Right lobe of liver (tissue), 4 donors: ENCODE results near the gene ARL6IP5.

Experiments used
- POLR2A ChIP-seq: fragments of 450-650 bp; IDR thresholded peaks from one replicate; pipeline ENCODE4 v1.6.1; 2017; ENCODE audit warnings: antibody characterized with exemption, mild to moderate bottlenecking
- TF ChIP-seq, protein P1 (sequence below), 4 donors: fragments of 200-600 bp in 3 of 4; fragments of 450-650 bp in 1 of 4; IDR thresholded peaks; one replicate each; pipeline versions ENCODE4 v1.5.1 to v1.8.0; 2016 to 2022; ENCODE audit warnings: antibody characterized with exemption in 4 of 4, mild to moderate bottlenecking in 2 of 4
- donor health status: DM: no; HTN: no; CAD: no.
- donor health status: DM: no; HTN: no; CAD: no.
- donor health status: DM: no; HTN: yes; CAD: no.

GRCh38 chr3:69119681-69120080 lies 34.9 kb downstream of the ARL6IP5 start:
- TF ChIP-seq, protein P1, sequence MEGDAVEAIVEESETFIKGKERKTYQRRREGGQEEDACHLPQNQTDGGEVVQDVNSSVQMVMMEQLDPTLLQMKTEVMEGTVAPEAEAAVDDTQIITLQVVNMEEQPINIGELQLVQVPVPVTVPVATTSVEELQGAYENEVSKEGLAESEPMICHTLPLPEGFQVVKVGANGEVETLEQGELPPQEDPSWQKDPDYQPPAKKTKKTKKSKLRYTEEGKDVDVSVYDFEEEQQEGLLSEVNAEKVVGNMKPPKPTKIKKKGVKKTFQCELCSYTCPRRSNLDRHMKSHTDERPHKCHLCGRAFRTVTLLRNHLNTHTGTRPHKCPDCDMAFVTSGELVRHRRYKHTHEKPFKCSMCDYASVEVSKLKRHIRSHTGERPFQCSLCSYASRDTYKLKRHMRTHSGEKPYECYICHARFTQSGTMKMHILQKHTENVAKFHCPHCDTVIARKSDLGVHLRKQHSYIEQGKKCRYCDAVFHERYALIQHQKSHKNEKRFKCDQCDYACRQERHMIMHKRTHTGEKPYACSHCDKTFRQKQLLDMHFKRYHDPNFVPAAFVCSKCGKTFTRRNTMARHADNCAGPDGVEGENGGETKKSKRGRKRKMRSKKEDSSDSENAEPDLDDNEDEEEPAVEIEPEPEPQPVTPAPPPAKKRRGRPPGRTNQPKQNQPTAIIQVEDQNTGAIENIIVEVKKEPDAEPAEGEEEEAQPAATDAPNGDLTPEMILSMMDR (IDR thresholded peaks at IDR 0.05), result no peak
- no peak for TF ChIP-seq POLR2A
